Osteoblast (primary cell): ENCODE results near the gene SLFN5. TPM values are rescaled to one million over a fixed set of nuclear protein-coding genes. Genes with fewer than 3 reads are reported as not detected.
"Not testable (repeated sequence)": the region's sequence is repeated elsewhere in the genome, so short reads cannot be mapped to it uniquely, and the experiment has no call there.

Experiments
- DNase-seq: peaks from one replicate; pipeline ENCODE4 v3.0.0; 2011; ENCODE audit warnings: low spot score, mixed read lengths; ENCODE audit not compliant: insufficient read length; ENCODE audit errors: missing footprints
- H2AFZ ChIP-seq: 2 replicates; pipeline ENCODE4 v1.6.0; 2011; ENCODE audit warnings: mild to moderate bottlenecking, low read length
- H3K27ac ChIP-seq: 2 replicates; pipeline ENCODE4 v1.5.1; 2011; ENCODE audit warnings: mild to moderate bottlenecking, low read depth, low read length, moderate library complexity
- H3K27me3 ChIP-seq: 2 replicates; pipeline ENCODE4 v1.6.0; 2012; ENCODE audit warnings: mild to moderate bottlenecking, control low read depth, inconsistent platforms, low read length, moderate library complexity; ENCODE audit not compliant: insufficient read depth
- H3K36me3 ChIP-seq: 2 replicates; pipeline ENCODE4 v1.5.1; 2011; ENCODE audit warnings: mild to moderate bottlenecking, low read length, control low read depth, moderate library complexity; ENCODE audit not compliant: insufficient read depth
- H3K4me1 ChIP-seq: 2 replicates; pipeline ENCODE4 v1.5.1; 2011; ENCODE audit warnings: mild to moderate bottlenecking, low read length, control low read depth, moderate library complexity; ENCODE audit not compliant: insufficient read depth
- H3K4me2 ChIP-seq: 2 replicates; pipeline ENCODE4 v1.6.0; 2011; ENCODE audit warnings: mild to moderate bottlenecking, low read length; ENCODE audit not compliant: insufficient read depth
- H3K4me3 ChIP-seq: fragments of 200-600 bp; sonication (generic); 3 replicates; pipeline ENCODE4 v1.5.1; 2012; ENCODE audit warnings: mild to moderate bottlenecking, low read length, inconsistent platforms; ENCODE audit not compliant: insufficient read depth
- H3K79me2 ChIP-seq: 2 replicates; pipeline ENCODE4 v1.6.0; 2012; ENCODE audit warnings: mild to moderate bottlenecking, low read length, control low read depth, inconsistent platforms; ENCODE audit not compliant: insufficient read depth
- H3K9me3 ChIP-seq: 2 replicates; pipeline ENCODE4 v1.5.1; 2011; ENCODE audit warnings: low read depth, low read length, control low read depth
- H4K20me1 ChIP-seq: 2 replicates; pipeline ENCODE4 v1.6.0; 2012; ENCODE audit warnings: mild to moderate bottlenecking, low read length, control low read depth; ENCODE audit not compliant: insufficient read depth
- CTCF ChIP-seq: IDR thresholded peaks from 2 replicates; pipeline ENCODE4 v1.5.1; 2011; ENCODE audit warnings: mild to moderate bottlenecking, low read depth, low read length, moderate library complexity; ENCODE audit errors: extremely low read depth
- total RNA-seq: library from RNA; depleted of rRNA; stranded (reverse); fragments of >200 nt; gene quantifications from 2 replicates; pipeline ENCODE4 v1.2.3, GENCODE V29; 2012

Gene SLFN5
- total RNA-seq, 1 donor: 211 TPM

- Histone ChIP-seq H4K20me1 (no peaks in the 10 kb centered on the region), H3K4me2 (no peak overlapping the region), H3K27ac (no peak overlapping the region), H3K36me3 (no peaks in the 10 kb centered on the region), H3K4me3 (no peak overlapping the region), H3K9me3 (no peaks in the 10 kb centered on the region), H2AFZ (no peak overlapping the region), H3K79me2 (no peaks in the 10 kb centered on the region), H3K4me1 (no peaks in the 10 kb centered on the region), H3K27me3 (peaks cover 7% of the 10 kb centered on the region)
- TF ChIP-seq CTCF: no peak
- DNase-seq: no peak
Observed at GRCh38 chr17:35227546-35227945, 15.3 kb upstream of the SLFN5 start.

GRCh38 chr17:35229638-35230037 lies 13.2 kb upstream of the SLFN5 start:
- Histone ChIP-seq H3K27me3 (peaks cover 7% of the 10 kb centered on the region), H4K20me1 (no peaks in the 10 kb centered on the region), H2AFZ (no peak overlapping the region), H3K9me3 (no peaks in the 10 kb centered on the region), H3K4me1 (no peaks in the 10 kb centered on the region), H3K79me2 (no peaks in the 10 kb centered on the region), H3K4me3 (no peak overlapping the region), H3K4me2 (no peak overlapping the region), H3K36me3 (no peaks in the 10 kb centered on the region), H3K27ac (no peak overlapping the region)
- TF ChIP-seq CTCF: no peak
- DNase-seq: no peak

GRCh38 chr17:35234315-35234714 lies 8.6 kb upstream of the SLFN5 start:
- H4K20me1 ChIP-seq, H3K4me3 ChIP-seq, H3K27me3 ChIP-seq, DNase-seq, H3K36me3 ChIP-seq, H2AFZ ChIP-seq, H3K27ac ChIP-seq, H3K4me2 ChIP-seq, H3K79me2 ChIP-seq, H3K9me3 ChIP-seq: not testable (repeated sequence)
- H3K4me1 ChIP-seq: peaks cover 11% of the 10 kb centered on the region

GRCh38 chr17:35235289-35235688 lies 7.6 kb upstream of the SLFN5 start:
- Histone ChIP-seq H2AFZ (no peak overlapping the region), H3K4me3 (no peak overlapping the region), H4K20me1 (no peaks in the 10 kb centered on the region), H3K36me3 (no peaks in the 10 kb centered on the region), H3K9me3 (no peaks in the 10 kb centered on the region), H3K79me2 (no peaks in the 10 kb centered on the region), H3K4me2 (no peak overlapping the region), H3K4me1 (peaks cover 12% of the 10 kb centered on the region), H3K27ac (no peak overlapping the region), H3K27me3 (no peaks in the 10 kb centered on the region)
- no peak for DNase-seq
- no peak for TF ChIP-seq CTCF
